Ovary (tissue), 9 donors: ENCODE measurements around the gene ADAMTS6. TPM values are rescaled to one million over a fixed set of nuclear protein-coding genes. Genes with fewer than 3 reads are reported as not detected.
"Not testable (repeated sequence)": the region's sequence is repeated elsewhere in the genome, so short reads cannot be mapped to it uniquely, and the experiment has no call there.

Source experiments
- DNase-seq, 5 donors: peaks; one replicate each; pipeline ENCODE4 v3.0.0-alpha.2; 2019 to 2020
- H3K27ac ChIP-seq, 2 donors: fragments of 200-600 bp; one replicate each; pipeline versions ENCODE4 v1.5.1 to v1.8.0; 2019 to 2022
- H3K27me3 ChIP-seq: fragments of 200-600 bp; one replicate; pipeline ENCODE4 v1.8.0; 2022
- H3K36me3 ChIP-seq: fragments of 200-600 bp; sonication (generic); one replicate; pipeline ENCODE4 v1.5.1; 2019
- H3K4me1 ChIP-seq: one replicate; pipeline ENCODE4 v1.8.1; 2013; ENCODE audit warnings: mild to moderate bottlenecking, moderate library complexity; ENCODE audit not compliant: insufficient read depth
- H3K4me3 ChIP-seq: fragments of 200-600 bp; sonication (generic); one replicate; pipeline ENCODE4 v1.5.1; 2017
- H3K9me3 ChIP-seq, 2 donors: fragments of 200-600 bp in 1 of 2; sonication (generic) in 1 of 2; one replicate each; pipeline versions ENCODE4 v1.5.1 to v1.8.1; 2013 to 2019; ENCODE audit warnings: mild to moderate bottlenecking in 1 of 2, moderate library complexity in 1 of 2
- EP300 ChIP-seq: sonication (generic); formaldehyde crosslinking; IDR thresholded peaks from one replicate; pipeline ENCODE4 v1.6.1; 2017; ENCODE audit warnings: antibody characterized with exemption
- POLR2A ChIP-seq: fragments of 450-650 bp; IDR thresholded peaks from one replicate; pipeline ENCODE4 v1.6.1; 2017; ENCODE audit warnings: antibody characterized with exemption, mild to moderate bottlenecking, moderate library complexity
- WGBS, 3 donors: extraction: QIAGEN DNeasy Blood & Tissue Kit in 1 of 3; methylation state at CpG; one replicate each; pipeline versions ENCODE4 v1.1.5 to v1.1.7; 2013 to 2017; 5-methylcytosine and 5-hydroxymethylcytosine counted together
- intact Hi-C, 4 donors: fragments of 100-400 bp; cut with DNase I; formaldehyde crosslinking; loops; one replicate each; pipeline versions ENCODE4 v1.11.0 to v1.15.1; 2022 to 2023
- polyA plus RNA-seq, 2 donors: library from polyadenylated mRNA; stranded (reverse); fragments of 200-250 nt in 1 of 2; fragments of 350-450 nt in 1 of 2; fragmentation: Illumina TruSeq in 1 of 2; extraction: RNeasy Lipid Tissue Mini Kit (QIAGEN cat#74804) in 1 of 2; gene quantifications; one replicate each; pipeline ENCODE4 v1.2.3, GENCODE V29; 2013 to 2014
- total RNA-seq, 7 donors: library from RNA; depleted of rRNA in 2 of 7; stranded (reverse); fragments of >200 nt in 2 of 7; fragmentation: NEBNext Ultra II Directional in 3 of 7; extraction: Animal tissue kit (Norgen Biotek cat#: 25700) in 3 of 7; gene quantifications; one replicate each; pipeline versions ENCODE4 v1.1.0 to v1.2.4, GENCODE V29; 2016 to 2023
- TF ChIP-seq, protein P1 (sequence below), 3 donors: fragments of 450-650 bp in 2 of 3; fragments of 200-600 bp in 1 of 3; IDR thresholded peaks; one replicate each; pipeline versions ENCODE4 v1.5.1 to v1.8.0; 2016 to 2022; ENCODE audit warnings: antibody characterized with exemption in 3 of 3, mild to moderate bottlenecking in 1 of 3
- donor health status: DM: no; HTN: no; CAD: no; lungs with moderate emphysema.
- donor health status: DM: no; HTN: no; CAD: no.
- donor health status: Bipolar disorder and iron deficiency.
- donor health status: DM: yes; HTN: yes; CAD: no.
- donor health status: DM: no; HTN: no; CAD: no.
- donor health status: DM: yes; HTN: yes; CAD: no.

ADAMTS6 gene
- total and polyA plus RNA-seq, 9 donors: 0.96 to 7.2 (median 2.2) TPM

GRCh38 chr5:65324226-65324625 is 157.5 kb downstream of the ADAMTS6 start:
- no peak overlapping the region for H3K27ac ChIP-seq
- H3K36me3 ChIP-seq: no peaks in the 10 kb centered on the region
- H3K9me3 ChIP-seq: no peaks in the 10 kb centered on the region
- TF ChIP-seq EP300 (no peak), POLR2A (no peak)
- TF ChIP-seq, protein P1, sequence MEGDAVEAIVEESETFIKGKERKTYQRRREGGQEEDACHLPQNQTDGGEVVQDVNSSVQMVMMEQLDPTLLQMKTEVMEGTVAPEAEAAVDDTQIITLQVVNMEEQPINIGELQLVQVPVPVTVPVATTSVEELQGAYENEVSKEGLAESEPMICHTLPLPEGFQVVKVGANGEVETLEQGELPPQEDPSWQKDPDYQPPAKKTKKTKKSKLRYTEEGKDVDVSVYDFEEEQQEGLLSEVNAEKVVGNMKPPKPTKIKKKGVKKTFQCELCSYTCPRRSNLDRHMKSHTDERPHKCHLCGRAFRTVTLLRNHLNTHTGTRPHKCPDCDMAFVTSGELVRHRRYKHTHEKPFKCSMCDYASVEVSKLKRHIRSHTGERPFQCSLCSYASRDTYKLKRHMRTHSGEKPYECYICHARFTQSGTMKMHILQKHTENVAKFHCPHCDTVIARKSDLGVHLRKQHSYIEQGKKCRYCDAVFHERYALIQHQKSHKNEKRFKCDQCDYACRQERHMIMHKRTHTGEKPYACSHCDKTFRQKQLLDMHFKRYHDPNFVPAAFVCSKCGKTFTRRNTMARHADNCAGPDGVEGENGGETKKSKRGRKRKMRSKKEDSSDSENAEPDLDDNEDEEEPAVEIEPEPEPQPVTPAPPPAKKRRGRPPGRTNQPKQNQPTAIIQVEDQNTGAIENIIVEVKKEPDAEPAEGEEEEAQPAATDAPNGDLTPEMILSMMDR (IDR thresholded peaks at IDR 0.05): no peak
- DNase-seq: no peak
- WGBS, 3 donors: 94 to 99% (median 98%) methylated on average over 1 of the region's 1 CpG
- no peak overlapping the region for H3K4me3 ChIP-seq
- H3K27me3 ChIP-seq: no peaks in the 10 kb centered on the region
- intact Hi-C loops: no loop called here
- H3K4me1 ChIP-seq: no peaks in the 10 kb centered on the region

- 92 to 98% (median 97%) methylated on average over 1 of the region's 1 CpG for WGBS, 3 donors
- H3K27me3 ChIP-seq, H3K36me3 ChIP-seq, H3K4me1 ChIP-seq, H3K4me3 ChIP-seq, DNase-seq, H3K27ac ChIP-seq, H3K9me3 ChIP-seq, intact Hi-C loops: not testable (repeated sequence)
Measured at GRCh38 chr5:65320704-65321103, 161.0 kb downstream of the ADAMTS6 start.

DNA sequence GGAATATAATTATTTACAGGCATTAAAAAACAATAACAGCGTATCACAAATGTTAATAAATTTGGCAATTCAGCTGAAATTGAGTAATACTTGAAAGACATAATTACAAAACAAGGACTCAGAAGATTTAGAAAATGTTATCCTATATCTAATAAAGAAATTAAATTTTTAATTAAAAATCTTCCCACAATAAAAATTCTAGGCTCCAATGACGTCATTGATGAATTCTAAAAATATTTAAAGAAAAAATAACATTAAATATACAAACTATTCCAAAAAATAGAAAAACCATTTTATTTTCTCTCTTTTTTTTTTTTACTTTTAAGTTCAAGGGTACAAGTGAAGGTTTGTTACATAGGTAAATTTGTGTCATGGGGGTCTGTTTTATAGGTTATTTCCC is 161.5 kb downstream of the ADAMTS6 start:
- no peak for DNase-seq
- no peak for TF ChIP-seq EP300
- no peak for TF ChIP-seq POLR2A
- TF ChIP-seq, protein P1 (IDR thresholded peaks at IDR 0.05): no peak
- intact Hi-C loops: no loop called here
- Histone ChIP-seq H3K9me3 (no peaks in the 10 kb centered on the region), H3K4me1 (no peaks in the 10 kb centered on the region), H3K4me3 (no peak overlapping the region), H3K27me3 (no peaks in the 10 kb centered on the region), H3K27ac (no peak overlapping the region), H3K36me3 (no peaks in the 10 kb centered on the region)
- 90 to 94% (median 94%) methylated on average over 2 of the region's 2 CpGs for WGBS, 3 donors

GRCh38 chr5:65307931-65308330 is 173.8 kb downstream of the ADAMTS6 start:
- TF ChIP-seq, protein P1 (IDR thresholded peaks at IDR 0.05): no peak
- TF ChIP-seq POLR2A (no peak), EP300 (no peak)
- Histone ChIP-seq H3K4me1 (no peaks in the 10 kb centered on the region), H3K4me3 (no peak overlapping the region), H3K27ac (no peak overlapping the region), H3K27me3 (no peaks in the 10 kb centered on the region), H3K36me3 (no peaks in the 10 kb centered on the region), H3K9me3 (no peaks in the 10 kb centered on the region)
- 94 to 100% (median 97%) methylated on average over 1 of the region's 1 CpG for WGBS, 3 donors
- intact Hi-C loops: no loop called here
- no peak for DNase-seq

GRCh38 chr5:65307088-65307487 is 174.6 kb downstream of the ADAMTS6 start:
- no peaks in the 10 kb centered on the region for H3K9me3 ChIP-seq
- no peaks in the 10 kb centered on the region for H3K27me3 ChIP-seq
- H3K27ac ChIP-seq: no peak overlapping the region
- no peaks in the 10 kb centered on the region for H3K4me1 ChIP-seq
- no peak for DNase-seq
- H3K4me3 ChIP-seq: no peak overlapping the region
- H3K36me3 ChIP-seq: no peaks in the 10 kb centered on the region
- 90 to 91% (median 91%) methylated on average over 3 of the region's 3 CpGs for WGBS, 3 donors
- intact Hi-C loops: no loop called here
- TF ChIP-seq POLR2A: no peak
- TF ChIP-seq, protein P1 (IDR thresholded peaks at IDR 0.05): no peak
- TF ChIP-seq EP300: no peak
